ENCODE results near the gene CTXN2. TPM values are rescaled to one million over a fixed set of nuclear protein-coding genes. Genes with fewer than 3 reads are reported as not detected.

The CTXN2 gene
- polyA plus RNA-seq, 1 of the 3 experiments (the other 2 are of a cell fraction) = 0.02 TPM

DNA sequence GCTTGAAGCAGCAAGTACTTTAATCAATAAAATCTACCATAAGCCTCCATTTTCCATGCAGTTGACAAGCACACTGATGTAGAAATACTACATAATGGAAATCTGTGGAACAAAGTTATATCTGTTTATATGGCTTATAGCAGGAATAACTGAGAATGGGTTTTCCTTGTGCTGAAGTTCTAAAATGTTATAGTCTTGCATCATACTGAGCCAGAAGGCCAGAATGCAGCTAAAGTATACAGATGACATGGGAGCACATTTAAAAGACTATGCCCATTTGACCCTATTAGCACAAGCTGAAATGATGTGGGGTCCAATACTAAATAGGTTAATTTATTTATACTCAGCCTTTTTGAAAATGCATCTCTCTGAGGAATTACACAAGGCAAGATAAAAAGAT lies 45.5 kb upstream of the CTXN2 start (continued):
- TF ChIP-seq, protein P1, sequence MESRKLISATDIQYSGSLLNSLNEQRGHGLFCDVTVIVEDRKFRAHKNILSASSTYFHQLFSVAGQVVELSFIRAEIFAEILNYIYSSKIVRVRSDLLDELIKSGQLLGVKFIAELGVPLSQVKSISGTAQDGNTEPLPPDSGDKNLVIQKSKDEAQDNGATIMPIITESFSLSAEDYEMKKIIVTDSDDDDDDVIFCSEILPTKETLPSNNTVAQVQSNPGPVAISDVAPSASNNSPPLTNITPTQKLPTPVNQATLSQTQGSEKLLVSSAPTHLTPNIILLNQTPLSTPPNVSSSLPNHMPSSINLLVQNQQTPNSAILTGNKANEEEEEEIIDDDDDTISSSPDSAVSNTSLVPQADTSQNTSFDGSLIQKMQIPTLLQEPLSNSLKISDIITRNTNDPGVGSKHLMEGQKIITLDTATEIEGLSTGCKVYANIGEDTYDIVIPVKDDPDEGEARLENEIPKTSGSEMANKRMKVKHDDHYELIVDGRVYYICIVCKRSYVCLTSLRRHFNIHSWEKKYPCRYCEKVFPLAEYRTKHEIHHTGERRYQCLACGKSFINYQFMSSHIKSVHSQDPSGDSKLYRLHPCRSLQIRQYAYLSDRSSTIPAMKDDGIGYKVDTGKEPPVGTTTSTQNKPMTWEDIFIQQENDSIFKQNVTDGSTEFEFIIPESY (IDR thresholded peaks at IDR 0.05; ENCODE audit: borderline replicate concordance, low read depth) = no peak
- TF ChIP-seq MXI1 (IDR thresholded peaks at IDR 0.05; ENCODE audit: low read depth, low read length) (no peak), TAF1 (IDR thresholded peaks at IDR 0.05; ENCODE audit: borderline replicate concordance, low read depth, low read length) (no peak), GATA2 (CRISPR knock-in tag; IDR thresholded peaks at IDR 0.05) (no peak), TCF12 (IDR thresholded peaks at IDR 0.05) (no peak), SMC3 (IDR thresholded peaks at IDR 0.05; ENCODE audit: low read depth, low read length) (no peak), ELF1 (IDR thresholded peaks at IDR 0.05) (no peak), JUND (IDR thresholded peaks at IDR 0.05) (no peak)
- TF ChIP-seq, protein P2, sequence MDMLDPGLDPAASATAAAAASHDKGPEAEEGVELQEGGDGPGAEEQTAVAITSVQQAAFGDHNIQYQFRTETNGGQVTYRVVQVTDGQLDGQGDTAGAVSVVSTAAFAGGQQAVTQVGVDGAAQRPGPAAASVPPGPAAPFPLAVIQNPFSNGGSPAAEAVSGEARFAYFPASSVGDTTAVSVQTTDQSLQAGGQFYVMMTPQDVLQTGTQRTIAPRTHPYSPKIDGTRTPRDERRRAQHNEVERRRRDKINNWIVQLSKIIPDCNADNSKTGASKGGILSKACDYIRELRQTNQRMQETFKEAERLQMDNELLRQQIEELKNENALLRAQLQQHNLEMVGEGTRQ (IDR thresholded peaks at IDR 0.05; ENCODE audit: borderline replicate concordance, low read depth, low read length) = no peak
- TF ChIP-seq, protein P3, sequence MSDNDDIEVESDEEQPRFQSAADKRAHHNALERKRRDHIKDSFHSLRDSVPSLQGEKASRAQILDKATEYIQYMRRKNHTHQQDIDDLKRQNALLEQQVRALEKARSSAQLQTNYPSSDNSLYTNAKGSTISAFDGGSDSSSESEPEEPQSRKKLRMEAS (IDR thresholded peaks at IDR 0.05; ENCODE audit: low read depth) = no peak
- TF ChIP-seq, protein P4, sequence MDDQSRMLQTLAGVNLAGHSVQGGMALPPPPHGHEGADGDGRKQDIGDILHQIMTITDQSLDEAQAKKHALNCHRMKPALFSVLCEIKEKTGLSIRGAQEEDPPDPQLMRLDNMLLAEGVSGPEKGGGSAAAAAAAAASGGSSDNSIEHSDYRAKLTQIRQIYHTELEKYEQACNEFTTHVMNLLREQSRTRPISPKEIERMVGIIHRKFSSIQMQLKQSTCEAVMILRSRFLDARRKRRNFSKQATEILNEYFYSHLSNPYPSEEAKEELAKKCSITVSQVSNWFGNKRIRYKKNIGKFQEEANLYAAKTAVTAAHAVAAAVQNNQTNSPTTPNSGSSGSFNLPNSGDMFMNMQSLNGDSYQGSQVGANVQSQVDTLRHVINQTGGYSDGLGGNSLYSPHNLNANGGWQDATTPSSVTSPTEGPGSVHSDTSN (IDR thresholded peaks at IDR 0.05) = no peak
- TF ChIP-seq, protein P5, sequence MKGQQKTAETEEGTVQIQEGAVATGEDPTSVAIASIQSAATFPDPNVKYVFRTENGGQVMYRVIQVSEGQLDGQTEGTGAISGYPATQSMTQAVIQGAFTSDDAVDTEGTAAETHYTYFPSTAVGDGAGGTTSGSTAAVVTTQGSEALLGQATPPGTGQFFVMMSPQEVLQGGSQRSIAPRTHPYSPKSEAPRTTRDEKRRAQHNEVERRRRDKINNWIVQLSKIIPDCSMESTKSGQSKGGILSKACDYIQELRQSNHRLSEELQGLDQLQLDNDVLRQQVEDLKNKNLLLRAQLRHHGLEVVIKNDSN (IDR thresholded peaks at IDR 0.05; ENCODE audit: borderline replicate concordance, low read depth) = no peak

DNA sequence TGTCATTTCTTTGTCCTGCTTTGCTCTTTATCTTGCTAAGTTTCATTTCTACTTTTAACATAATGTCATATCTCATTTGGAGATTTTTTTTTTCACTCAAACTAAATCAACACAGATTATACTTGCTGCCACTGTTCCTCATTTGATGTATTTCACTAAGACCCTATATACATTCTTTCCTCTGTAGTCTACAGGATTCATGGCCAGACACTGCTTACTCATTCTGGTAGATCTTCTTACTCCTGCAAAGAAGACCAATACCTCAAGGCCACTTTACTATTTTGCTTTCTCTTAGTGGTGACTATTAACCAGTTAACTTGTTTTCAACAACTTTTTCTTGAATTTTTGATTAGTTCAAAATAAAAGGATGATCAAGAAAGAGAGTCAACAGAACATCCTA lies 44.1 kb upstream of the CTXN2 start:
- Histone ChIP-seq H3K9me2 (no peaks in the 10 kb centered on the region), H3F3A (replicated peaks; ENCODE audit: insufficient read depth) (peaks cover 25% of the 10 kb centered on the region), H3K27me3 (ENCODE audit: insufficient read depth) (no peaks in the 10 kb centered on the region), H3K9me3 (no peaks in the 10 kb centered on the region), H4K20me1 (ENCODE audit: insufficient read depth) (no peaks in the 10 kb centered on the region), H3K4me1 (ENCODE audit: control insufficient read depth in 1 of 2, insufficient read depth in 2 of 2, low read depth in 1 of 2, low read length in 1 of 2) (peaks cover 0 to 19% of the 10 kb centered on the region in 2 experiments; a peak in 3 of 4 replicates), H3K4me2 (no peak overlapping the region), H3K27ac (ENCODE audit: low read depth in 2 of 2, low read length in 1 of 2) (no peak overlapping the region), H3K36me3 (replicated peaks in 1 of 2; ENCODE audit: control insufficient read depth in 1 of 2, insufficient read depth in 2 of 2, low read length in 1 of 2) (peaks cover 55 to 59% of the 10 kb centered on the region in 2 experiments), H3K4me3 (ENCODE audit: low read depth in 2 of 2, low read length in 1 of 2) (no peak overlapping the region), H2AFZ (ENCODE audit: low read depth) (no peak overlapping the region), H3K79me2 (ENCODE audit: insufficient read depth) (no peaks in the 10 kb centered on the region), H3K9ac (no peak overlapping the region)
- POLR2A ChIA-PET = no interaction called here
- no peak for DNase-seq
- CTCF ChIA-PET = interaction anchor here (1.1 kb wide), 1 partner anchor 28 kb away, joined by 3 read pairs; no protein-coding TSS in a partner anchor
- TF ChIP-seq EP300 (IDR thresholded peaks at IDR 0.05; ENCODE audit: borderline replicate concordance in 1 of 2, low read depth in 1 of 2, low read length in 1 of 2) (no peak), JUND (IDR thresholded peaks at IDR 0.05) (no peak), CHD2 (IDR thresholded peaks at IDR 0.05; ENCODE audit: low read length, partially characterized antibody) (no peak), FOXJ3 (CRISPR knock-in tag; IDR thresholded peaks at IDR 0.05) (no peak), POLR2AphosphoS5 (IDR thresholded peaks at IDR 0.05; ENCODE audit: low read depth, low read length) (no peak), GATA2 (CRISPR knock-in tag; IDR thresholded peaks at IDR 0.05) (no peak), FOXM1 (IDR thresholded peaks at IDR 0.05; ENCODE audit: low read depth) (no peak), FOSL2 (IDR thresholded peaks at IDR 0.05; ENCODE audit: borderline replicate concordance, low read depth) (no peak), NRF1 (IDR thresholded peaks at IDR 0.05; ENCODE audit: low read depth, low read length) (no peak), GABPA (IDR thresholded peaks at IDR 0.05; ENCODE audit: low read depth) (no peak), EZH2phosphoT487 (IDR thresholded peaks at IDR 0.05; ENCODE audit: borderline replicate concordance, low read depth) (no peak), MXI1 (IDR thresholded peaks at IDR 0.05; ENCODE audit: low read depth, low read length) (no peak), RFX5 (IDR thresholded peaks at IDR 0.05; ENCODE audit: low read length) (no peak)
- TF ChIP-seq, protein P6, sequence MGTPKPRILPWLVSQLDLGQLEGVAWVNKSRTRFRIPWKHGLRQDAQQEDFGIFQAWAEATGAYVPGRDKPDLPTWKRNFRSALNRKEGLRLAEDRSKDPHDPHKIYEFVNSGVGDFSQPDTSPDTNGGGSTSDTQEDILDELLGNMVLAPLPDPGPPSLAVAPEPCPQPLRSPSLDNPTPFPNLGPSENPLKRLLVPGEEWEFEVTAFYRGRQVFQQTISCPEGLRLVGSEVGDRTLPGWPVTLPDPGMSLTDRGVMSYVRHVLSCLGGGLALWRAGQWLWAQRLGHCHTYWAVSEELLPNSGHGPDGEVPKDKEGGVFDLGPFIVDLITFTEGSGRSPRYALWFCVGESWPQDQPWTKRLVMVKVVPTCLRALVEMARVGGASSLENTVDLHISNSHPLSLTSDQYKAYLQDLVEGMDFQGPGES (IDR thresholded peaks at IDR 0.05; ENCODE audit: low read depth, low read length) = no peak
- TF ChIP-seq, protein P2 (IDR thresholded peaks at IDR 0.05; ENCODE audit: borderline replicate concordance, low read depth, low read length) = no peak
- TF ChIP-seq, protein P4 (IDR thresholded peaks at IDR 0.05) = no peak

All from SK-N-SH (cell line).